H1 (cell line): ENCODE data around the gene COPS7A. TPM values are rescaled to one million over a fixed set of nuclear protein-coding genes. Genes with fewer than 3 reads are reported as not detected.
A peak's percentile ranks its signal among the peaks of the same experiment; 100 is the strongest.

Experiments used
- ASH2L ChIP-seq: fragments of 200-600, 300-600 bp; sonication (generic); IDR thresholded peaks from one replicate; pipeline ENCODE4 v1.7.1; 2017; ENCODE audit warnings: low read length
- BACH1 ChIP-seq: IDR thresholded peaks from 2 replicates; pipeline ENCODE4 v1.6.1; 2012; ENCODE audit warnings: low read length, improper control_type of control experiment
- BRCA1 ChIP-seq: IDR thresholded peaks from 2 replicates; pipeline ENCODE4 v1.6.1; 2012; ENCODE audit warnings: low read depth, low read length, improper control_type of control experiment
- CHD7 ChIP-seq: fragments of 300-600 bp; sonication (generic); IDR thresholded peaks from 2 replicates; pipeline ENCODE4 v1.7.1; 2012; ENCODE audit warnings: low read length, moderate library complexity, mild to moderate bottlenecking, inconsistent platforms; ENCODE audit not compliant: insufficient replicate concordance
- CREB1 ChIP-seq: IDR thresholded peaks from 2 replicates; pipeline ENCODE4 v1.6.1; 2012; ENCODE audit warnings: inconsistent platforms
- EGR1 ChIP-seq: IDR thresholded peaks from 2 replicates; pipeline ENCODE4 v1.6.1; 2011; ENCODE audit warnings: low read depth, low read length, borderline replicate concordance
- HDAC6 ChIP-seq: IDR thresholded peaks from one replicate; pipeline ENCODE4 v1.7.1; 2012; ENCODE audit warnings: low read depth, mild to moderate bottlenecking, inconsistent platforms, low read length, moderate library complexity
- SAP30 ChIP-seq: fragments of 300-600 bp; sonication (generic); IDR thresholded peaks from 2 replicates; pipeline ENCODE4 v1.7.1; 2012; ENCODE audit warnings: low read length, moderate library complexity, mild to moderate bottlenecking, inconsistent platforms; ENCODE audit not compliant: insufficient read depth, insufficient replicate concordance
- TAF1 ChIP-seq: IDR thresholded peaks from 2 replicates; pipeline ENCODE4 v1.6.1; 2011; ENCODE audit warnings: mild to moderate bottlenecking, low read depth, low read length
- ZNF274 ChIP-seq: IDR thresholded peaks from 2 replicates; pipeline ENCODE4 v1.7.0; 2012; ENCODE audit warnings: low read length, borderline replicate concordance; ENCODE audit errors: extremely low read depth
- polyA plus RNA-seq, 7 experiments: library from polyadenylated mRNA; depleted of rRNA in 3 of 7; stranded (reverse) in 5 of 7; unstranded in 2 of 7; fragments of >200 nt in 5 of 7; fragments of 200-250 nt in 2 of 7; gene quantifications; 1 replicate in 5 of 7; 2 replicates in 1 of 7; 4 replicates in 1 of 7; pipeline versions ENCODE4 v1.2.1 to v1.2.3, GENCODE V29; 2011 to 2013; ENCODE audit warnings: missing spikeins in 2 of 7, mixed read lengths in 2 of 7
- total RNA-seq: library from RNA; stranded (reverse); fragmentation: NEBNext Ultra II Directional; extraction: Animal tissue kit (Norgen Biotek cat#: 25700); gene quantifications from 2 replicates; pipeline ENCODE4 v1.2.1, GENCODE V29; 2021

COPS7A gene
- total and polyA plus RNA-seq, 2 of the 8 experiments (the other 6 are each of a cell fraction or from before 2014, with no cell fraction given) = 44.5 to 95.9 TPM

DNA sequence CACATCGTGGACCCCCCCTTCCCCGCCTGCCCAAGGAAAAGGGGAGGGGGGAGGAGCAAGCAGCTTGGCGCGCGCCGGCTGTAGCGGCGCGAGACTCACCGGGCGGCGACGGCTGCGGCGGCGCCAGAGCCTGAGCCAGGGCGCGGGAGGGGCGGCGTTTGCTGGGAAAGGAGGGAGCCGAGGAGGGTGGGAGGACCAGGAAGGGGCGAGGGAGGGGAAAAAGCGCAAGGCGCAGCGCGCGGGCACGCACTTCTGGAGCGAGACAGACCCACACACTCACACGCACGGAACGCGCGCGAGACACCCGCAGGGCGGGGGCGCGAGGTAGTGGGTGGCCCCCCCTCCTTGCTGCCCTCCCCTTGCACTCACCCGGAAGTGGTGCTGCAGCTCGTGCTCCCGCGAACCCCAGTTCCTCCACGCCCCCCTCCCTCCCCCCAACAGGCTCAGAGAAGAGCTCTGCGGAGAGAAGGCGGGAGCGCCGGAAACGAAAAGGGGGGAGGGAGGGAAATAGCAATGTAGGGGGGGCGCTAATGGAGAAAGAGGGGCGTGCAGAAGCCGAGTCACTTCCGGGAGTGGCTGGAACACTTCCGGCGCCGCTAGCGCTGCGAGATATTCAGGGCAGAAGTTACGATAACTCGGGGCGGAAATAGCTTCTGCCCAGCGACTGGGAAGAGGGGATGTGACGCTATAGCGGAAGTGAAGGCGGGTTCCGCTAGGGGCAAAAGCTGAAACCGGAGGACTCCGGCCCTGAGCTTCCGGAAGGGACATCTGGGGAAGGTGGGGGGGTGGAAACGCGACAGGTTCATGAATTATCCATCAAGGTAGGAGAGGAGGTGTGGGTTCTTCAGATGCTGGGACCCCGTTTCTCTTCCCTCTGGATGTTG, 34.6 kb upstream of the COPS7A start, which contains the start of gene ZNF384 (continued):
- TF ChIP-seq CHD7 = no peak
- TF ChIP-seq TAF1 = peak; percentile 69
- TF ChIP-seq EGR1 = peak; percentile 100
- peak; percentile 96 for TF ChIP-seq CREB1
- TF ChIP-seq HDAC6 = no peak
- no peak for TF ChIP-seq ZNF274
- 0 out of 2 replicates have a peak, but pooled peaks have one; percentile 16 for TF ChIP-seq BRCA1
- peak; percentile 91 for TF ChIP-seq ASH2L
- TF ChIP-seq SAP30 = peak; percentile 21
- peak; percentile 67 for TF ChIP-seq BACH1
